Pancreas (tissue), 10 donors: ENCODE measurements around the gene PTPRG. TPM values are rescaled to one million over a fixed set of nuclear protein-coding genes. Genes with fewer than 3 reads are reported as not detected.
A peak's percentile ranks its signal among the peaks of the same experiment; 100 is the strongest.

Source experiments
- ATAC-seq, 4 donors: fragments of 200-7000 bp; cut with Tn5 transposase; one replicate each; pipeline versions ENCODE4 v1.8.0 to v1.9.1; 2020; ENCODE audit warnings: mild to moderate bottlenecking in 4 of 4, moderate library complexity in 4 of 4
- DNase-seq, 6 donors: peaks; one replicate each; pipeline ENCODE4 v3.0.0-alpha.2; 2020
- FAIRE-seq: peaks from 2 replicates; lab custom pipeline; 2012; peaks lifted over from hg19 to GRCh38; lab: Jason Lieb, UNC
- H3K27ac ChIP-seq, 4 donors: fragments of 200-600 bp; sonication (generic); 1 replicate in 3 of 4; 2 replicates in 1 of 4; pipeline versions ENCODE4 v1.5.0 to v1.8.0; 2020
- H3K27me3 ChIP-seq, 4 donors: fragments of 200-600 bp; one replicate each; pipeline ENCODE4 v1.8.0; 2021
- H3K36me3 ChIP-seq, 3 donors: fragments of 200-600 bp; sonication (generic) in 1 of 3; one replicate each; pipeline versions ENCODE4 v1.5.0 to v1.8.0; 2020 to 2021
- H3K4me1 ChIP-seq, 3 donors: fragments of 200-600 bp; one replicate each; pipeline ENCODE4 v1.8.0; 2021
- H3K4me3 ChIP-seq, 4 donors: fragments of 200-600 bp; sonication (generic) in 2 of 4; one replicate each; pipeline versions ENCODE4 v1.5.0 to v1.8.0; 2020 to 2021
- H3K9me3 ChIP-seq, 4 donors: fragments of 200-600 bp; one replicate each; pipeline ENCODE4 v1.8.0; 2021
- WGBS, 2 donors: extraction: QIAGEN DNeasy Blood & Tissue Kit; methylation state at CpG; one replicate each; pipeline ENCODE4 v1.1.7; 2013; 5-methylcytosine and 5-hydroxymethylcytosine counted together
- intact Hi-C, 3 donors: fragments of 100-400 bp; cut with DNase I; formaldehyde crosslinking; loops; one replicate each; pipeline versions ENCODE4 v1.11.1 to v1.14.2; 2022
- polyA plus RNA-seq, 2 donors: library from polyadenylated mRNA; stranded (reverse); fragments of 200-250 nt; gene quantifications; one replicate each; pipeline ENCODE4 v1.2.3, GENCODE V29; 2013
- total RNA-seq, 6 donors: library from RNA; stranded (reverse); fragmentation: NEBNext Ultra II Directional in 4 of 6; extraction: Animal tissue kit (Norgen Biotek cat#: 25700) in 4 of 6; gene quantifications; one replicate each; pipeline versions ENCODE4 v1.2.1 to v1.2.4, GENCODE V29; 2021 to 2023
- TF ChIP-seq, protein P1 (sequence below), 4 donors: fragments of 200-600 bp; sonication (generic) in 3 of 4; IDR thresholded peaks; one replicate each; pipeline versions ENCODE4 v1.5.0 to v1.8.0; 2021; ENCODE audit warnings: antibody characterized with exemption in 4 of 4
- donor health status: healthy with polysubstance abuse.
- donor health status: DM: no; HTN: no; CAD: no; lungs with moderate emphysema.
- donor health status: DM: no; HTN: no; CAD: no.
- donor health status: control.
- donor health status: control.
- donor health status: Bipolar disorder and iron deficiency.
- donor health status: DM: yes; HTN: yes; CAD: no.
- donor health status: DM: no; HTN: no; CAD: no.
- donor health status: DM: no; HTN: no; CAD: no.
- donor health status: DM: yes; HTN: yes; CAD: no.

The PTPRG gene
- total and polyA plus RNA-seq, 8 donors = 2.8 to 20.5 (median 9.5) TPM

- no peak overlapping the region for H3K4me3 ChIP-seq
- no peaks in the 10 kb centered on the region for H3K9me3 ChIP-seq
- TF ChIP-seq, protein P1, sequence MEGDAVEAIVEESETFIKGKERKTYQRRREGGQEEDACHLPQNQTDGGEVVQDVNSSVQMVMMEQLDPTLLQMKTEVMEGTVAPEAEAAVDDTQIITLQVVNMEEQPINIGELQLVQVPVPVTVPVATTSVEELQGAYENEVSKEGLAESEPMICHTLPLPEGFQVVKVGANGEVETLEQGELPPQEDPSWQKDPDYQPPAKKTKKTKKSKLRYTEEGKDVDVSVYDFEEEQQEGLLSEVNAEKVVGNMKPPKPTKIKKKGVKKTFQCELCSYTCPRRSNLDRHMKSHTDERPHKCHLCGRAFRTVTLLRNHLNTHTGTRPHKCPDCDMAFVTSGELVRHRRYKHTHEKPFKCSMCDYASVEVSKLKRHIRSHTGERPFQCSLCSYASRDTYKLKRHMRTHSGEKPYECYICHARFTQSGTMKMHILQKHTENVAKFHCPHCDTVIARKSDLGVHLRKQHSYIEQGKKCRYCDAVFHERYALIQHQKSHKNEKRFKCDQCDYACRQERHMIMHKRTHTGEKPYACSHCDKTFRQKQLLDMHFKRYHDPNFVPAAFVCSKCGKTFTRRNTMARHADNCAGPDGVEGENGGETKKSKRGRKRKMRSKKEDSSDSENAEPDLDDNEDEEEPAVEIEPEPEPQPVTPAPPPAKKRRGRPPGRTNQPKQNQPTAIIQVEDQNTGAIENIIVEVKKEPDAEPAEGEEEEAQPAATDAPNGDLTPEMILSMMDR (IDR thresholded peaks at IDR 0.05) = no peak
- 88 to 95% methylated on average over 5 of the region's 5 CpGs for WGBS, 2 donors
- no peaks in the 10 kb centered on the region for H3K4me1 ChIP-seq
- H3K36me3 ChIP-seq = no peaks in the 10 kb centered on the region
- ATAC-seq (no peak), DNase-seq (no peak), FAIRE-seq (no peak)
- no peaks in the 10 kb centered on the region for H3K27me3 ChIP-seq
- intact Hi-C loops = no loop called here
- no peak overlapping the region for H3K27ac ChIP-seq
Observed at GRCh38 chr3:61571516-61572336, 10.4 kb downstream of the PTPRG start.

GRCh38 chr3:61572879-61573278 lies 11.5 kb downstream of the PTPRG start:
- TF ChIP-seq, protein P1 (IDR thresholded peaks at IDR 0.05) = no peak
- ATAC-seq (no peak), DNase-seq (no peak), FAIRE-seq (no peak)
- Histone ChIP-seq H3K36me3 (no peaks in the 10 kb centered on the region), H3K4me3 (no peak overlapping the region), H3K4me1 (no peaks in the 10 kb centered on the region), H3K27me3 (no peaks in the 10 kb centered on the region), H3K9me3 (no peaks in the 10 kb centered on the region), H3K27ac (no peak overlapping the region)
- intact Hi-C loops = no loop called here
- 84 to 85% methylated on average over 5 of the region's 5 CpGs for WGBS, 2 donors

GRCh38 chr3:61573441-61573840 lies 12.1 kb downstream of the PTPRG start:
- Histone ChIP-seq H3K9me3 (no peaks in the 10 kb centered on the region), H3K4me1 (no peaks in the 10 kb centered on the region), H3K36me3 (no peaks in the 10 kb centered on the region), H3K27me3 (no peaks in the 10 kb centered on the region), H3K27ac (no peak overlapping the region), H3K4me3 (no peak overlapping the region)
- intact Hi-C loops = no loop called here
- WGBS, 2 donors = 66 to 84% methylated on average over 3 of the region's 3 CpGs
- TF ChIP-seq, protein P1 (IDR thresholded peaks at IDR 0.05) = no peak
- no peak for FAIRE-seq
- no peak for ATAC-seq
- DNase-seq = no peak

DNA sequence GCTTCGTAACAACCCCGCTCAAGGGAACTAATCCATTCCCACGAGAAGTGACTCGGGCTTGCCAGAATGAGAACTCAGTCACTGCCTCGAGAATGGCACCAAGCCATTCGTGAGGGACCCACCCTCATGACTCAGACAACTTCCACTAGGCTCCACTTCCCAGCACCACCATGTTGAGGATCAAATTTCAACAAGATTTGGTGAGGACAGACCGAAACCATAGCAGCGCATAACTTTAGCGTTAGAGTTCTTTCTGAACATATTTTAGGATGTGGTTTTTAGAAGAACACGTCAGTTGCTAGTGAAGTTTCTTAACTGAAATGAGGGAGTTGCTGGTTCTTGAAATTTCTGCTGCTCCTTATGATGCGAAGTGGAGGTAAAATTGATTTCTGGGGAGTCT lies 13.5 kb downstream of the PTPRG start:
- Histone ChIP-seq H3K9me3 (no peaks in the 10 kb centered on the region), H3K27ac (no peak overlapping the region), H3K27me3 (no peaks in the 10 kb centered on the region), H3K4me3 (no peak overlapping the region), H3K36me3 (no peaks in the 10 kb centered on the region), H3K4me1 (peaks cover 0 to 3% (median 0%) of the 10 kb centered on the region in 3 donors)
- no peak for ATAC-seq
- FAIRE-seq = no peak
- TF ChIP-seq, protein P1 (IDR thresholded peaks at IDR 0.05) = no peak
- 91 to 96% methylated on average over 11 of the region's 11 CpGs for WGBS, 2 donors
- intact Hi-C loops = no loop called here
- no peak for DNase-seq

DNA sequence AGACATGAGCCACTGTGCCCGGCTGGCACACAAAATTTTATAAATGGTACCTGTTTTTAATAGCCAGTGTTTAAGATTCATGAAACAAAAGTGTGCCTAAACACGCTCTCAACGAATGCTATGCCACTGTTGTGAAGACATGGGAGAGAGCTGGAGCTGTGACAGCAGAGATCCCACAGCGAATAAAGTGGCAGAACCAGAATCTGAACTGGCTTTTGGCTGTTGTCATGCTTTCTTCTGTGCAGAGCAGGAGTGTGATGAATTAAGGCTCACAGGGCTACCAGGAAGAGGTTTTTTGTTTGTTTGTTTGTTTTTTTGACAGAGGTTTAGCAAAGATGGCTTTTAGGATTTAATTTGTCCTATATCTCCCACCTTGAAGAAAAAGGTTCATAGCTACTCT lies 14.5 kb downstream of the PTPRG start:
- WGBS, 2 donors = 68 to 74% methylated on average over 4 of the region's 4 CpGs
- H3K27ac ChIP-seq = no peak overlapping the region
- H3K4me1 ChIP-seq = peaks cover 0 to 3% (median 0%) of the 10 kb centered on the region in 3 donors
- no peaks in the 10 kb centered on the region for H3K36me3 ChIP-seq
- no peaks in the 10 kb centered on the region for H3K9me3 ChIP-seq
- FAIRE-seq = no peak
- DNase-seq = no peak
- TF ChIP-seq, protein P1 (IDR thresholded peaks at IDR 0.05) = no peak
- ATAC-seq = peak in 2 of 4 donors; percentile 40 to 66
- intact Hi-C loops = no loop called here
- H3K27me3 ChIP-seq = no peaks in the 10 kb centered on the region
- no peak overlapping the region for H3K4me3 ChIP-seq
